ENCODE measurements around the gene EPAS1.

Gene EPAS1

DNA sequence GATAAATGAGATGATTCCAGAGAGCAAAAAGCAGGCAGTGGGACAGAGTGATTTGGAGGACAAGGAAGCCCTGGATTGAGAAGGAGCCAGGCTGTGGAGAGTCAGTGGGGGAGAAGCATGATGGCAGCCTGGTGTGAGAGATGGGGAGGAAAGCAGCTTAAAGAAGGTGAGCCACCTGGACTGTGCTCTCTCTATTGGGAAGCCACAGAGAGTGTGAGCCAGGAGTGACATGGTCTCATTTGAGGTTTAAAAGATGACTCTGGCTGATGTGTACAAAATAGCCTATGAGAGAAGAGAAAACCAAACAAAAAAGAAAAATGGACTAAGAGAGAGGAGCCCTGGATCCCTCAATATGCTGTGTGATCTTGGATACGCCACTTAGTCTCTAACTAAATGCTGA, 12.9 kb upstream of the EPAS1 start:
- Mint-ChIP-seq H3K9me3 (no peaks in the 10 kb centered on the region), H3K4me1 (ENCODE audit: low read depth) (no peaks in the 10 kb centered on the region), H3K27ac (no peak overlapping the region), H3K27me3 (no peaks in the 10 kb centered on the region), H3K36me3 (ENCODE audit: low read depth) (no peaks in the 10 kb centered on the region), H3K4me3 (no peak overlapping the region)
- no peak for DNase-seq

DNA sequence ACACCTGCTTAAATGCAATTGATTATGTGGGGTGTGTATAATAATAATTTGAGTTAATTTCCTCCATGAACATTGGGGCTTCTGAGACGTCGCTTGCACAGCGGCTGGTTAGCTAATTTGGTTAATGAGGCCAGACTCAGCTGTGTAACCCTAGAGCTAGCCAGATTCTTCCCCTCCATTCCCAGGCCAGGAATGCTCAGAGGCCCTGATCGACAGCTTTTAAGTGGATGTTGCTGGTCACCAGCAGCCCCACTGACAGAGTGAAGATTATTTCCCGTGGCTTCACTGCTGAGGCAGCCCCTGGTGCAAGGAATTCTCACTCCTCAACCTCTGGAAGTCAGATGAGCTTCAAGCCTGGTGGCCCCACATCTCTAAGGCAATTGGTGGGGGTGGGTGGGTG, 12.4 kb upstream of the EPAS1 start:
- DNase-seq = no peak
- Mint-ChIP-seq H3K4me3 (no peak overlapping the region), H3K27ac (no peak overlapping the region), H3K4me1 (ENCODE audit: low read depth) (no peaks in the 10 kb centered on the region), H3K27me3 (no peaks in the 10 kb centered on the region), H3K36me3 (ENCODE audit: low read depth) (no peaks in the 10 kb centered on the region), H3K9me3 (no peaks in the 10 kb centered on the region)

DNA sequence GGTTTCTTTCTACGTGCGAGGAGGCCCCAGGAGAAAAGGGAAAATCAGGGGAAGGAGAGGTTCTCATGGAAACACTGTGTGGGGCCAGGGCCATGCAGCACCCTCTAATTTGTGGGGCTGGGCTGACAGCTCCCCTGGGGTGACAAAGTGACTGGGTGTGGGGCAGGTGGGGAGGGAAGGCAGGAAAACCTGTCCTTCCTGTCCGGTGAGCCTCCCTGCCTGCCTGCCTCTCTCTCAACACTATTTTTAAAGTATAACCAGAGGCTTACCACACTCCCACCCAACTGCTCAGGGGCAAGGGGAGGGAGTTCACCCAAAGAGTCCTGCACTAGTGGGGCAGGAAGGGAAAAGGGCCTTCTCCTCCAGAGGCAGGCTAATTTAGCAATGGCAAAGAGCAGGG, 10.5 kb upstream of the EPAS1 start:
- DNase-seq = no peak
- Mint-ChIP-seq H3K4me3 (no peak overlapping the region), H3K4me1 (ENCODE audit: low read depth) (no peaks in the 10 kb centered on the region), H3K9me3 (no peaks in the 10 kb centered on the region), H3K27ac (no peak overlapping the region), H3K27me3 (no peaks in the 10 kb centered on the region), H3K36me3 (ENCODE audit: low read depth) (no peaks in the 10 kb centered on the region)

DNA sequence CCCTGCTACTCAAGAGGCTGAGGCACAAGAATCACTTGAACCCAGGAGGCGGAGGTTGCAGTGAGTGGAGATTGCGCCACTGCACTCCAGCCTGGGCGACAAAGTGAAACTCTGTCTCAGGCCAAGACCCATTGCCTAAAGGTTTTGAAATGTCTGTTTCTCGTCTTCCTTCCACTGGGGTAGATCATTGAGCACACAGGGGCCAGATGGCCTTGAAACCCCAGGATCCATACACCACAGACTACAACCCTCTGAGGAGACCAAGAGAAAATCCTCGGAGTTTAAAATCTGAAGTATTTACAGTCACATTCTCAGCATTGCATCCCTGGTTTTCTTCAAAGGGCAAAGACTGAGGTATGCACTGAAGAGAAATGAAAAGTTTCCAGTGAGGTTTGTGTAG, 7.1 kb upstream of the EPAS1 start:
- no peaks in the 10 kb centered on the region for H3K36me3 Mint-ChIP-seq (ENCODE audit: low read depth)
- H3K27me3 Mint-ChIP-seq = peaks cover under 1% of the 10 kb centered on the region
- H3K27ac Mint-ChIP-seq = no peak overlapping the region
- no peak for DNase-seq
- H3K9me3 Mint-ChIP-seq = no peaks in the 10 kb centered on the region
- H3K4me1 Mint-ChIP-seq (ENCODE audit: low read depth) = no peaks in the 10 kb centered on the region
- H3K4me3 Mint-ChIP-seq = no peak overlapping the region

DNA sequence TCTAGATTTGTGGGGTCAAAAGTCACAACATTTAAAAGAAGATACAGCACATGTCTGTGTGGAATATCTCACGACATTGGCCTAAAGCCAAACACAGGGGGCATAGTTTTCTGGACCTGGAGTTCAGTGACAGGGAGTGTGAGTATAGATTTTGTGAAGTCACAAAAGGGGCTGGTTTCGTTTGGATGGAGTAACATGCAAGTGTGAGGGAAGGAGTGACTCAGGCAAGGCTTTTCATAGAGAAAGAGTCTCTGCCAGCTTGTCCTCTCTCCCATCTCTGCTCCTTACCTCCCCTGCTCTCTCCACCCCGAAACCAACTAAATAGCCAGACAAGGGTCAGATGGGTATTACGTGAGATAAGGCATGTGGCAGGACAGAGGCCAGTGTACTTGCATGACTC, 3.7 kb upstream of the EPAS1 start:
- H3K27me3 Mint-ChIP-seq = peaks cover 27% of the 10 kb centered on the region
- H3K4me3 Mint-ChIP-seq = no peak overlapping the region

DNA sequence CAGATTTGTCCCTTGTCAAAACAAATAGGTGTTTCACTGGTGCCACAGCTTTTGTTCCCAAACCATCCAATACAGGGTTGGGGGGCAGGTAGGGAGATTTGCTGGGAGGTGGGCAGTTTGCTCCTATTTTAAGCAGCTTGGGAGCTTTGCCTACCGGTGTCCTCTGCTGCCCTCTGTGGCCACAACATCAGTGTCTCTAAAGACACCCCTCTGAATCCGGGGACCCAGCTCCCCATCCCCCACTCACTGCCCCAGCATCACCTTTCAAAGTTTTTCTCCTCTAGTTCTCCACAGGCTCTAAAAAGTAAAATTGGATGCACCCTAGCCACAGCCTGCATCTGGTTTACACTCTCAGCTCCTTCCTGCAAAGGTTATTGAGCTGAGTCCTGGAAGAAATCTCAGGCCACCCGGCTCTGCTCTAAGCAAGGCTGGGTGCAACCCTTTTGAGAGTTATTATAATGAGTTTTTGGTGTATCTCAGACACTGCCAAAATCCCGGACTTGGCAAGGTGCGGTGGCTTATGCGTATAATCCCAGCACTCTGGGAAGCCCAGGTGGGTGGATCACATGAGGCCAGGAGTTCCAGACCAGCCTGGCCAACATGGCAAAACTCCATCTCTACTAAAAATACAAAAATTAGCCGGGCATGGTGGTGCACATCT, 2.9 kb upstream of the EPAS1 start:
- Mint-ChIP-seq H3K27ac (no peak overlapping the region), H3K27me3 (peaks cover 34% of the 10 kb centered on the region)

More for the DNA sequence above, 3.7 kb upstream of the EPAS1 start:
- Mint-ChIP-seq H3K4me1 (ENCODE audit: low read depth) (peaks cover 12% of the 10 kb centered on the region), H3K36me3 (ENCODE audit: low read depth) (no peaks in the 10 kb centered on the region), H3K27ac (no peak overlapping the region), H3K9me3 (no peaks in the 10 kb centered on the region)
- DNase-seq = no peak

DNA sequence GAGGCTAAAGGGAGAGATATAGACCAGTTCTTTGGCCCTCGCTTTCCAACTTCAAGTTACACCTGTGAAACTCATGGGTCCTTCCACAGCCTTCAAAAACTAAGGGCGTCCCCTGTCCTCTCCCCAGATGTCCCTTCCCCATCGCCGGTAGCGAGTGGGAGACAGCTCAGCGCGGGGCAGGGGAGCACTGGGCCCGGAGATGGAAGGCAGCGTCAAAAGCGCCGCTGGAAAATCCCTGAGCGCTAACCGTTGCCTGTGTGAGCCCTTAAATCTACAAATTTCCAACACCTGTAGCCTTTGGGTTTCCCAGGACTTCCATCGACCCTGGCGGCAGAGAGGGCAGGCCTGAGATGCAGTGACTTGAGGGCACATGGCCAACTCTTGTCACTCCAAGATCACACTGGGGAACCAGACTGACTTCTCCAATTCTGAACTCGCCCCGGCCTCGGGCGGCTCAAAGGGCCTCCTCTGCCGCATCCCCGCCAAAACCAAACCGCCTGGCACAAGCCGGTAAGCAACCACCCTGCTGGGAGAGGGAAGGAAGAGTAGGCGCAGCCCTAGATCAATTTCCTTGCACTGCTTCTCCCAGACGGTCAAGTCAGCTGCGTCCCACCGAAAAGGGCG, 879 bp upstream of the EPAS1 start:
- no peaks in the 10 kb centered on the region for H3K36me3 Mint-ChIP-seq (ENCODE audit: low read depth)
- peaks cover 26% of the 10 kb centered on the region for H3K4me1 Mint-ChIP-seq (ENCODE audit: low read depth)
- peak overlapping the region; percentile 60 for H3K4me3 Mint-ChIP-seq
- no peaks in the 10 kb centered on the region for H3K9me3 Mint-ChIP-seq
- peaks cover 54% of the 10 kb centered on the region for H3K27me3 Mint-ChIP-seq
- DNase-seq = no peak
- no peak overlapping the region for H3K27ac Mint-ChIP-seq

More for the DNA sequence above, 2.9 kb upstream of the EPAS1 start:
- Mint-ChIP-seq H3K4me3 (no peak overlapping the region), H3K4me1 (ENCODE audit: low read depth) (peaks cover 18% of the 10 kb centered on the region), H3K9me3 (no peaks in the 10 kb centered on the region), H3K36me3 (ENCODE audit: low read depth) (no peaks in the 10 kb centered on the region)
- DNase-seq = peak; percentile 41

DNA sequence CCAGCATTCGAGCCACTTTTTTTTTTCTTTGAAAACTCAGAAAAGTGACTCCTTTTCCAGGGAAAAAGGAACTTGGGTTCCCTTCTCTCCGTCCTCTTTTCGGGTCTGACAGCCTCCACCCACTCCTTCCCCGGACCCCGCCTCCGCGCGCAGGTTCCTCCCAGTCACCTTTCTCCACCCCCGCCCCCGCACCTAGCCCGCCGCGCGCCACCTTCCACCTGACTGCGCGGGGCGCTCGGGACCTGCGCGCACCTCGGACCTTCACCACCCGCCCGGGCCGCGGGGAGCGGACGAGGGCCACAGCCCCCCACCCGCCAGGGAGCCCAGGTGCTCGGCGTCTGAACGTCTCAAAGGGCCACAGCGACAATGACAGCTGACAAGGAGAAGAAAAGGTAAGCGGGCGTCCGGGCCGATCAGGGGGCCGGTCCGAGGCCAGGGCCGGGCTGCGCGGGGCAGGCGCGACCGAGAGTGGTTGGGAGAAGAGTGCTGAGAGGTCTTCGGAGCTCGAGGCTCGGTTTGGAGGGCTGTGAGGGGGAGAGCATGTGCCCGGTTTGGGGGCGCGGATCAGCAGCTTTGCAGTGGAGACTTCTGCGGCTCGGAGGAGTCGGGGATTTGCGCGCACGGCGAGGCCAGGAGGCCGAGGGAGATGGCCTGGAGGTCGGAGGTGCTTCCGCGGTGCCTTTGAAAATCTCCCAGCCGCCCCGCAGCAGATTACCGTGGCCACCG, 502 bp downstream of the EPAS1 start:
- Mint-ChIP-seq H3K27me3 (peaks cover 65% of the 10 kb centered on the region), H3K36me3 (ENCODE audit: low read depth) (no peaks in the 10 kb centered on the region), H3K27ac (peak overlapping the region; percentile 18), H3K9me3 (no peaks in the 10 kb centered on the region), H3K4me3 (peak overlapping the region; percentile 81), H3K4me1 (ENCODE audit: low read depth) (peaks cover 26% of the 10 kb centered on the region)
- peak; percentile 76 for DNase-seq

DNA sequence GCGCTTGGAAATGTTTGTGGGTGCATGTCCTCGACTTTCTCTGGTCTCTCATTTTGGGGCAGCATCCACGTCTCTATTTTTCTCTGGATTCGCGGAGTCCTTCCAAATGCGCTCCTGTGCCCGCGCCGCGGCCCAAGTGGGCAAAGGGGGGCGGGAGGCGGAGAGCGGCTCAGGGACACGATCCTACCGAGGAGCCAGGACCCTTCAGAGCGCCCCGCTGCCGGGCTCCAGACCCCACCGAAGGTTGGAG, 990 bp downstream of the EPAS1 start:
- Mint-ChIP-seq H3K4me1 (ENCODE audit: low read depth) (peaks cover 26% of the 10 kb centered on the region), H3K27me3 (peaks cover 65% of the 10 kb centered on the region), H3K4me3 (peak overlapping the region; percentile 81), H3K27ac (no peak overlapping the region), H3K9me3 (no peaks in the 10 kb centered on the region), H3K36me3 (ENCODE audit: low read depth) (no peaks in the 10 kb centered on the region)
- no peak for DNase-seq

DNA sequence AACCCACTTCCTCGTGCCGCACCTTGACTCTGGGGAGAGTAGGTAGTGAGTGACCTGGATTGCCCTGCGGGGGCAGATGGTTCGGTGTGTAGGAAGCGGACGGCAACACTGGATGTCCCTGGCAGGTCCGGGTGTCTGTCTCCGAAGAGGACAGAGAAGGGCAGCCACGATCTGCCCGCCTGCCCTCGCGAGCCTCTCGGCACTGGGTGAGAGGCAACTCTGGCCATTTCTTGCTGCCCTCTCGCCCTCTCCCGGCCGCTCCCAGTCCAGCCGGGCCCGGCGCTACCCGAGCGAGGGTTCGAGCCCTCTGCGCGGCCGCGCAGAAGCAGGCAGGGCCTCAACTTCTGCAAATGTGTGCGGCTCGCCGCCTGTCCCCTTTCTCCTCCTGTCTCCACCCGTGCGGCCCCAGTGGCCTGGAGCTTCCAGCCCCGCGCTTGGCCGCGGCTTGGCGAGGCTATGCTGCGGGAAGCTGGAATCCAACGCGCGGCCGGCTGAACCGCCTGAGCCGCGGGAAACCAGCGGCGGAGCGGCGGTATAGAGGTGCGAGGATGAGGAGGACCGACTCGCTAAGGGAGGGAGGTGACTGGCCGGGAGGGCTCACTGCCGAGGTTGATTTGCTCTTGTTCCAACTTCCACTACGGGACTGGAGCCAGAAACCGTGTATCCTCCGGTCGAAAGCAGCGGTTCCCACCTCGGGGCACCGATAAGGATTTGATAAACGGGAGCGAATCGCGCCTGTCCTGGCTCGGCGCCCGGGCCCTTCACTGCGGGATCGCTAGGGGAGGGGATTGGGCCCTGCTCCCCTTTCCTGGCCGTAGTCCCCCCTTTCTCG, 1.5 kb downstream of the EPAS1 start:
- H3K9me3 Mint-ChIP-seq = no peaks in the 10 kb centered on the region
- peaks cover 31% of the 10 kb centered on the region for H3K4me1 Mint-ChIP-seq (ENCODE audit: low read depth)
- peaks cover 65% of the 10 kb centered on the region for H3K27me3 Mint-ChIP-seq
- no peaks in the 10 kb centered on the region for H3K36me3 Mint-ChIP-seq (ENCODE audit: low read depth)
- H3K27ac Mint-ChIP-seq = no peak overlapping the region
- DNase-seq = peak; percentile 64
- peak overlapping the region; percentile 81 for H3K4me3 Mint-ChIP-seq

DNA sequence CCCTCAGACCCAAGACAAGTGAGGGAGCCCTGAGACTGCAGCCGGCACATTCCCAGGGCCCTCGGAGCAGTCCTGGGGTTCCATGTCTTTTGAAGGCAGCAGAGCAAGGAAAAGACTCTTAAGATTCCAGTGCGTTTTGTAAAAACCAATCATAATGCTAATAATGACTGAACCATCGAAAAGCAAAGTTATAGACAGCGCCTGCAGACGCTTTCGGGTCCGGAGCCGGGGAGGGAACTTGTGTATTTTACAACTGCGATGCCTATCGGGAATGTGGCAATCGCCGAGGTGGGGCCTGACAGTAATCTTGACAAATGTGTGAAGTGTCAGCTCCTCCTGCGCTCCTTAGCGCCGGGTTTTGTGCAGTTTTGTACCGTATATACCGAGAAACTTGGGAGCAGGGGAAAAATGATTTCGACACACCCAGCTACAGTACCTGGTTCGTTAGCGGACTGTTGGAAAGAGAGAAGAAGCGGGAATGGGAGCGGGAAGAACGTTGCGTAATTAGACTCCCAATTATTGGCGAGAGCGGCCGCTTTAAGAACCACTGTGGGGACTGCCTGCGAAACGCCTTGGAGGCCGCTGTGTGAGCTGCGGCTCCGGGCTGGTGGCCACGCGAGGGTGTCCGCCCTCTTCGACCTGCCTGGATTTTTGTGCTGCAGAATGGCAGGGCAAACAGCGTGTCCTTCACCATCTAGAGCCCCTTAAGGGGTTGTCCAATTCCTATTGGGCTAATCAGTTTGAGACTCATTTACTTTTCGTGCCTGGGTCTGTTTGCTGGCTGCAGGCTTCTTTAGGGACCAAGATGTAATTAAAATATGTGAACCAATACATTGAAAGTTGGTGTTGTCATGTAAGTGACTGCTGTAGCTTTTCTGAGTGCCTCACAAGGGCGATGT, 2.4 kb downstream of the EPAS1 start:
- H3K27ac Mint-ChIP-seq = no peak overlapping the region
- H3K4me3 Mint-ChIP-seq = peak overlapping the region; percentile 81
- peaks cover 39% of the 10 kb centered on the region for H3K4me1 Mint-ChIP-seq (ENCODE audit: low read depth)
- H3K9me3 Mint-ChIP-seq = no peaks in the 10 kb centered on the region
- no peaks in the 10 kb centered on the region for H3K36me3 Mint-ChIP-seq (ENCODE audit: low read depth)
- H3K27me3 Mint-ChIP-seq = peaks cover 66% of the 10 kb centered on the region
- no peak for DNase-seq

DNA sequence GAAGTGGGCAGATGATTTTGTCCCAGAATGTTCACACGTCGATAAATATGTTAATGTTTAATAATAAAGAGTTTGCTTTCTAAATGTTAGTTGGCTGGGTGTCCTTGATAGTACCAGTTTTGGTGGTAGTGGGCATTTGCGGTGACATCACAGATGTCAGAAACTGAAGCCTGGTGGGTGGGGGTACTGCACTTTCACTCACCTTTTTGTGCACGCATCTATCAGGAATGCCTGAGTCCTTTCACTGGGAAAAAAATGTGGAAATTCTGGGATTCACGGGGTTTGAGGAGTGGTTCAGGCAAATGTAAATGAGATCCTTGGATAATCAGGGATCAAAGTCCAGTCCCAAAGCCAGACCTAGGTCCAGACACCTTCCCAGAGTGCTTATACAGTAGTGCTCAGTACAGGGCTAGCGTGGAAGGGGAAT, 3.2 kb downstream of the EPAS1 start:
- Mint-ChIP-seq H3K4me1 (ENCODE audit: low read depth) (peaks cover 47% of the 10 kb centered on the region), H3K9me3 (no peaks in the 10 kb centered on the region), H3K4me3 (no peak overlapping the region), H3K36me3 (ENCODE audit: low read depth) (no peaks in the 10 kb centered on the region), H3K27ac (no peak overlapping the region), H3K27me3 (peaks cover 67% of the 10 kb centered on the region)
- DNase-seq = no peak

DNA sequence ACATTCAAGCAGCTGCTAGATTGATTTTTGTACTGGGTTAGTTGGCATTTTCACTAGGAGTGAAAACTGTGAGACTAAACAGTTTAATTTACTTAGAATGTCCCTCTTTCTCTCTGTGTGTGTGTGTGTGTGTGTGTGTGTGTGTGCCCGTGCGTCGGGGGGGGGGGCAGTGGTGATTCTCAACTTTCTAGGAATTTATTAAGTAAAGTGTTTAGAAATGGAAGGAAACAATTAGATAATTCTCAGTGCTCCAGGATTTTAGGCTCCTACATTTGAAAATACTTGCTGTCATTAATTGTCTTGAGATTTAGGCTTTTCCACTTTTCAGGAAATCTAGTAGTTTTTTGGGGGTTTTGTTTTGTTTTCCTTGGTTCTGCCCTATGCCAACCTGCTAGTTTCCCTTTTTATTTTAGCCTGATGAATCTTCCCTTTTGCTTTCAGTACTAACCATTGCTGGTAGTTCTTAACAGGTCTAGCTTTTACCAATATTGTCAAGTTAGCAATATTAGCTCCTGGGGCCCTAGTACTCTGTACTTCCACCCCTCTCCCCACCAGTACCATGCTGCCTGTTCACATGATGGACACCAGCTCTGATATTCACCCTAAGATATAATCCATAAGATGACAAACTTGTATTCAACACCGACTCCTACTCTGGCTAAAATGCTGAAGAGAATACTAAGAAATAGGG, 4.9 kb downstream of the EPAS1 start:
- H3K4me1 Mint-ChIP-seq (ENCODE audit: low read depth) = peaks cover 54% of the 10 kb centered on the region
- peaks cover 55% of the 10 kb centered on the region for H3K27me3 Mint-ChIP-seq
- H3K36me3 Mint-ChIP-seq (ENCODE audit: low read depth) = no peaks in the 10 kb centered on the region
- H3K27ac Mint-ChIP-seq = no peak overlapping the region
- H3K9me3 Mint-ChIP-seq = no peaks in the 10 kb centered on the region
- no peak for DNase-seq
- H3K4me3 Mint-ChIP-seq = no peak overlapping the region
